ENCODE data around the gene NEU3. TPM values are rescaled to one million over a fixed set of nuclear protein-coding genes. Genes with fewer than 3 reads are reported as not detected.

Gene NEU3
- total and polyA plus RNA-seq, 2 of the 13 experiments (the other 11 are each of a cell fraction or from before 2014, with no cell fraction given): 6.3 to 15.3 TPM

DNA sequence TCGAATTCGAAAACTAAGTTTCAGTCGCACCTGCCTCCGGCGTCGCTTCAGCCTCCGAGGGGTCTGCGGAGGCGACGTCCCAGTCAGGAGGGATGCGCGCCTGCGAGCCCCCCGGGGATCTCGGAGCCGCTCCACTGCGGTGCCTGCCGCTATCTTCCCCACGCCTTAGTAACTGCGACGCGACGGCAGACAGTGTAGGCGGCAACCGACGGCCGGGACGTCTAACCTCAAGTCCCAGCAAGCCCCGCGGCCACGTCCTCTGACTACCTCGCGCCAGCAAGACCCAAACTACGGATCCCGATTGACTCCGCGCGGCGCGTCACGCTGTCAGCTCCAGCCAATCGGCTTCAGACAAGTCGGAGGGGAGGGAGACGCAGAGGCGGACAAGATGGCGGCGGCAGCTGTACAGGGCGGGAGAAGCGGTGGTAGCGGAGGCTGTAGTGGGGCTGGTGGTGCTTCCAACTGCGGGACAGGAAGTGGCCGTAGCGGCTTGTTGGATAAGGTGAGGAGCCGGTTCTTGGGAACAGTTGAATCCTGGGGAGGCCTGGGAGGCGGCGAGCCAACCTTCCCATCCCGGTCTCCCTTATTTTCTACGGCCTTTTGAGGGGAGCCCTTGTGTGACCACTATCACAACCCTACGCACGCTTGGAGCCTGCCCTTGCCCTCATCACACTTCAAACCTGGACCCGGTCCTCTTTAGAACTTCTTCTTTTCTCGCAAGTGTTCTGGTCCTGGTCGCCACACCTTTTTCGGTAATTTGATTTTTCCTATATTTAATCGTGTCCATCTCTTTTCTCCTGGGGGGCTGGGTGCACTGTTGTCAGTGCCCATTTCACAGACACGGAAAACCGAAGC, 39.6 kb upstream of the NEU3 start, which contains the start of the genes SPCS2 and XRRA1 (continued):
- TF ChIP-seq, protein P1, sequence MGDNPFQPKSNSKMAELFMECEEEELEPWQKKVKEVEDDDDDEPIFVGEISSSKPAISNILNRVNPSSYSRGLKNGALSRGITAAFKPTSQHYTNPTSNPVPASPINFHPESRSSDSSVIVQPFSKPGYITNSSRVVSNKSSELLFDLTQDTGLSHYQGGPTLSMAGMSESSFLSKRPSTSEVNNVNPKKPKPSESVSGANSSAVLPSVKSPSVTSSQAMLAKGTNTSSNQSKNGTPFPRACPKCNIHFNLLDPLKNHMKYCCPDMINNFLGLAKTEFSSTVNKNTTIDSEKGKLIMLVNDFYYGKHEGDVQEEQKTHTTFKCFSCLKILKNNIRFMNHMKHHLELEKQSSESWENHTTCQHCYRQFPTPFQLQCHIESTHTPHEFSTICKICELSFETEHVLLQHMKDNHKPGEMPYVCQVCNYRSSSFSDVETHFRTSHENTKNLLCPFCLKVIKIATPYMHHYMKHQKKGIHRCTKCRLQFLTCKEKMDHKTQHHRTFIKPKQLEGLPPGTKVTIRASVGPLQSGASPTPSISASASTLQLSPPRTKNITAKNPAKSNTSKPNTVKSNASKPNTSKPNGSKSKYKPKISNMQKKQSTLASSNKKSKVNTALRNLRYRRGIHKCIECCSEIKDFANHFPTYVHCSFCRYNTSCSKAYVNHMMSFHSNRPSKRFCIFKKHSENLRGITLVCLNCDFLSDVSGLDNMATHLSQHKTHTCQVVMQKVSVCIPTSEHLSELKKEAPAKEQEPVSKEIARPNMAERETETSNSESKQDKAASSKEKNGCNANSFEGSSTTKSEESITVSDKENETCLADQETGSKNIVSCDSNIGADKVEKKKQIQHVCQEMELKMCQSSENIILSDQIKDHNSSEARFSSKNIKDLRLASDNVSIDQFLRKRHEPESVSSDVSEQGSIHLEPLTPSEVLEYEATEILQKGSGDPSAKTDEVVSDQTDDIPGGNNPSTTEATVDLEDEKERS (CRISPR knock-in tag; IDR thresholded peaks at IDR 0.05): peak; percentile 86; the same call in 1 of the 2 replicates
- peak; percentile 94 for TF ChIP-seq CREM (IDR thresholded peaks at IDR 0.05)
- TF ChIP-seq CREM (CRISPR knock-in tag; IDR thresholded peaks at IDR 0.05): no peak
- TF ChIP-seq ZBTB34 (CRISPR knock-in tag; IDR thresholded peaks at IDR 0.05): 0 out of 2 replicates have a peak, but pooled peaks have one; percentile 30
- peak; percentile 94 for TF ChIP-seq ZNF350 (CRISPR knock-in tag; IDR thresholded peaks at IDR 0.05; ENCODE audit: borderline replicate concordance, low read depth)
- peak; percentile 91 for TF ChIP-seq POLR2AphosphoS5 (IDR thresholded peaks at IDR 0.05; ENCODE audit: low read depth, low read length)
- TF ChIP-seq ZMYM2 (CRISPR knock-in tag; IDR thresholded peaks at IDR 0.05): peak; percentile 99
- TF ChIP-seq MAZ (IDR thresholded peaks at IDR 0.05; ENCODE audit: borderline replicate concordance, low read depth, low read length): peak; percentile 44; the same call in 1 of the 2 replicates
- TF ChIP-seq MAZ (CRISPR knock-in tag; IDR thresholded peaks at IDR 0.05; ENCODE audit: low read depth): peak; percentile 83
- peak; percentile 90; the same call in 1 of the 2 replicates for TF ChIP-seq FOXC1 (CRISPR knock-in tag; IDR thresholded peaks at IDR 0.05; ENCODE audit: borderline replicate concordance)
- no peak for TF ChIP-seq ZNF513 (CRISPR knock-in tag; conservative IDR thresholded peaks at IDR 0.05)
